ENCODE data around the gene KRT80. TPM values are rescaled to one million over a fixed set of nuclear protein-coding genes. Genes with fewer than 3 reads are reported as not detected.

The KRT80 gene
- total and polyA plus RNA-seq, 2 of the 13 experiments (the other 11 are each of a cell fraction or from before 2014, with no cell fraction given), result 0.27 to 0.53 TPM

DNA sequence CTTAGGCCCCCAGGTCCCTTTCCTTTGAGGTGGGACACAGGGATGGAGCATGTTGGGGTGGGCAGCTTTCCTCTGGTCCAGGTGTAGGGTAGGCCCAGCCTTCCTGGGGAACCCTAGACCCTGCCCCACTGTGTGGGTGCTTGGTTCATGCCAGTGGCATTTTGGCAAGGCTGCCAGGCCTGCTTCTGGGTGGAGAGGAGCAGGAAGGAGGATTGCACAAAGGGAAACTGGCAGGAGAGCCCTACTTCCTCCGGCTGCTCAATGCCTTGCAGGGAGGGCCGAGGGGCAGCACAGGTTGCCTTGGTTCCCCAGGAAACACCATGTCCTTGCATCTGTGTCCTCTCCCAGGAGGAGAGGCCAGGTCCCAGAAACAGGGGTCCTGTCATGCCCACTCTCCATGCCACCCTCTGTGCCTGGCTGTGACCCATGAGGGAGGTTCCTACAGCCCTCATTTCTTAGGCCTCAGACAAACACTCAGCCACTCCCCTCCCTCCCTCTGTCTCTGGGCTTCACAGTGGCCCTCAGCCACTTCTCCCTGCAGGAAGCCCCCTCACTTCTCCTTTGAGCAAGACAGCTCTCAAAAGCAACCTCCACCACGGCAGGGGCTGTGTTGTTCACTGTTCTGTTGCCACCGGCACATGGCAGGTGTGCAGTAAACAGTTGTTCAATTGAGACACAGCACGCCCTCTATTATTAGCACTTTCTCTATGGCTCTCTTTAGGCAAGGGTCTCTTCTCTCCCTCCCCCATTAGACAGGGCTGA lies 6.8 kb upstream of the KRT80 start (continued):
- TF ChIP-seq HNF4G (IDR thresholded peaks at IDR 0.05; ENCODE audit: borderline replicate concordance, low read depth, low read length) (no peak), HNF4G (CRISPR knock-in tag; IDR thresholded peaks at IDR 0.05; ENCODE audit: borderline replicate concordance, low read depth) (no peak), HMG20B (CRISPR knock-in tag; conservative IDR thresholded peaks at IDR 0.05) (no peak), ATM (IDR thresholded peaks at IDR 0.05; ENCODE audit: borderline replicate concordance) (no peak), REL (CRISPR knock-in tag; conservative IDR thresholded peaks at IDR 0.05) (no peak), ZNF567 (CRISPR knock-in tag; IDR thresholded peaks at IDR 0.05; ENCODE audit: borderline replicate concordance) (no peak), WIZ (CRISPR knock-in tag; IDR thresholded peaks at IDR 0.05) (no peak), KDM5B (CRISPR knock-in tag; IDR thresholded peaks at IDR 0.05; ENCODE audit: borderline replicate concordance) (no peak), CBX2 (IDR thresholded peaks at IDR 0.05; ENCODE audit: low read depth, low read length) (no peak), CBX2 (CRISPR knock-in tag; IDR thresholded peaks at IDR 0.05; ENCODE audit: low read depth) (no peak)

GRCh38 chr12:52197371-52198231 lies 5.8 kb upstream of the KRT80 start:
- Histone ChIP-seq H4K20me1 (ENCODE audit: insufficient read depth, low read length) (no peaks in the 10 kb centered on the region), H3K4me2 (ENCODE audit: low read depth, low read length) (no peak overlapping the region), H3K27me3 (ENCODE audit: control insufficient read depth in 1 of 2, insufficient read depth in 2 of 2, low read length in 2 of 2) (peaks cover 3 to 46% of the 10 kb centered on the region in 2 experiments; a peak in 3 of 5 replicates), H3K4me3 (replicated peaks in 1 of 3; ENCODE audit: insufficient read depth in 1 of 3, low read depth in 2 of 3, low read length in 3 of 3) (no peak overlapping the region), H2AFZ (ENCODE audit: low read length) (no peak overlapping the region), H3K79me2 (ENCODE audit: insufficient read depth, low read length) (no peaks in the 10 kb centered on the region), H3K4me1 (ENCODE audit: insufficient read depth, low read length) (peaks cover under 1% of the 10 kb centered on the region), H3K36me3 (replicated peaks in 1 of 2; ENCODE audit: control insufficient read depth in 1 of 2, insufficient read depth in 2 of 2, low read length in 2 of 2) (no peaks in the 10 kb centered on the region), H3K27ac (ENCODE audit: extremely low read length, insufficient read depth, low read length) (no peak overlapping the region), H3K9me3 (ENCODE audit: low read length) (no peaks in the 10 kb centered on the region), H3K9ac (ENCODE audit: insufficient read depth, low read depth, low read length) (no peak overlapping the region)
- peak; percentile 74 for TF ChIP-seq ZNF768 (CRISPR knock-in tag; IDR thresholded peaks at IDR 0.05)
- TF ChIP-seq KLF9 (CRISPR knock-in tag; IDR thresholded peaks at IDR 0.05; ENCODE audit: low read depth), result no peak
- no peak for ATAC-seq
- WGBS (ENCODE audit: low lambda C conversion rate), result 14% methylated on average over 9 of the region's 11 CpGs
- in situ Hi-C loops (cut with HindIII; ENCODE audit: extremely low pct_ligation_motif_present, low pct_unique_long_range_greater_than_20kb) (no loop called here), intact Hi-C loops (cut with micrococcal nuclease; ENCODE audit: unreplicated experiment) (no loop called here)
- POLR2A ChIA-PET, result no interaction called here
- DNase-seq (ENCODE audit: low spot score), result no peak
- no peak for FAIRE-seq
- CTCF ChIA-PET (ENCODE audit: low intra/inter-chr PET ratio, low total read pairs), result no interaction called here
- BruUV-seq (replicated peaks), result no TSS peak
